Liver (tissue), 3 donors: ENCODE measurements around the gene MEGF6.

Experiments used
- EGR1 ChIP-seq, 2 donors: IDR thresholded peaks; 2 replicates each; pipeline ENCODE4 v1.6.1; 2016 to 2018; ENCODE audit warnings: antibody characterized with exemption in 2 of 2, low read depth in 2 of 2
- FOXA2 ChIP-seq: IDR thresholded peaks from 2 replicates; pipeline ENCODE4 v1.6.1; 2016; ENCODE audit warnings: antibody characterized with exemption
- GABPA ChIP-seq, 2 donors: IDR thresholded peaks in 1 of 2; conservative IDR thresholded peaks in 1 of 2; 2 replicates each; pipeline ENCODE4 v1.6.1; 2016; ENCODE audit warnings: antibody characterized with exemption in 2 of 2, mild to moderate bottlenecking in 1 of 2, moderate library complexity in 1 of 2
- RAD21 ChIP-seq, 2 donors: IDR thresholded peaks; 2 replicates each; pipeline ENCODE4 v1.6.1; 2016; ENCODE audit warnings: antibody characterized with exemption in 2 of 2, mild to moderate bottlenecking in 2 of 2
- RXRA ChIP-seq, 2 donors: IDR thresholded peaks; 2 replicates each; pipeline ENCODE4 v1.6.1; 2017 to 2018; ENCODE audit warnings: antibody characterized with exemption in 2 of 2, mild to moderate bottlenecking in 1 of 2
- SP1 ChIP-seq: IDR thresholded peaks from 2 replicates; pipeline ENCODE4 v1.6.1; 2018; ENCODE audit warnings: antibody characterized with exemption, mild to moderate bottlenecking
- TAF1 ChIP-seq: conservative IDR thresholded peaks from 2 replicates; pipeline ENCODE4 v1.6.1; 2016; ENCODE audit warnings: antibody characterized with exemption, mild to moderate bottlenecking
- YY1 ChIP-seq: IDR thresholded peaks from 2 replicates; pipeline ENCODE4 v1.6.1; 2016; ENCODE audit warnings: antibody characterized with exemption, mild to moderate bottlenecking
- TF ChIP-seq, protein P1 (sequence below): IDR thresholded peaks from 2 replicates; pipeline ENCODE4 v1.6.1; 2016; ENCODE audit warnings: antibody characterized with exemption, mild to moderate bottlenecking
- TF ChIP-seq, protein P2 (sequence below): fragments of 150-350 bp; IDR thresholded peaks from 2 replicates; pipeline ENCODE4 v1.5.1; 2017; ENCODE audit warnings: improper control_type of control experiment, low read depth, low read length; ENCODE audit not compliant: missing input control
- TF ChIP-seq, protein P3 (sequence below): IDR thresholded peaks from 2 replicates; pipeline ENCODE4 v1.6.1; 2016; ENCODE audit warnings: antibody characterized with exemption
- TF ChIP-seq, protein P4 (sequence below): IDR thresholded peaks from 2 replicates; pipeline ENCODE4 v1.6.1; 2016; ENCODE audit warnings: antibody characterized with exemption
- TF ChIP-seq, protein P5 (sequence below): IDR thresholded peaks from 2 replicates; pipeline ENCODE4 v1.6.1; 2016; ENCODE audit warnings: antibody characterized with exemption
- donor health status: healthy.
- donor health status: healthy.

DNA sequence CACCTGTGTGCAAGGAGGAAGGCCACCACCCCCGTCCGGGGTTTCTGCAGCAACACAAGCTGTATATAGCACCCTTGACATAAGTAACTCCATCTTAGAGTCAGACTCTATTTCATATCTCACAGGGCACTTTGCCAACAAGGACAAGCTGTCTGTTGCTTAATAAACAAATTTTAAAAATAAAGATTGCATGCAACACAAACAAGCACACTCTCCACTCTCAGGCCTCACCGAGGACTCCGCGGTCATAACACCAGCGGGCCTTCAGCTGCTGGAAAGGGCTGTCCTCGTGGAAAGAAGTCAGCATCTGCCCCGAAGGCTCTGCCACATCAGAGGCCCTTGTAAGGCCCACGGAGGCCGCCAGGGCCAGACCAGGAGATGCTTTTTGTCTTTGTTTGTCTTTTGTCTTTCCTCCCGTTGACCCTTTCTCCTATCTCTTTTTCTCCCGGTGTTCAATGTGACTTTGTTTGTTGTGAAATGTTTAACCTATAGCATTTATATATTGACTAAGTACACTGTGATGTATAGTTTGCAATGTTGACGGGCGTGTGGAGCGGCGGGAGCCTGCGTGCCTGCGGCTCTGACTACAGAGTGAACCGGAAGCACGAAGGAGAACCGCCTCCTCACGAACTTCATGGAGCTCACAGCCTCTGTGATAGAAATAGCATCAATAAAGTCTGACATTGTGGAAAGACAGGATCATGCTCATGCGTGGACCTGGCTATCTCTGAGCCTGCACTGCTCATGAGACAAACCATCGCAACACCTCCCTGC, 24.1 kb downstream of the MEGF6 start:
- TF ChIP-seq, protein P1, sequence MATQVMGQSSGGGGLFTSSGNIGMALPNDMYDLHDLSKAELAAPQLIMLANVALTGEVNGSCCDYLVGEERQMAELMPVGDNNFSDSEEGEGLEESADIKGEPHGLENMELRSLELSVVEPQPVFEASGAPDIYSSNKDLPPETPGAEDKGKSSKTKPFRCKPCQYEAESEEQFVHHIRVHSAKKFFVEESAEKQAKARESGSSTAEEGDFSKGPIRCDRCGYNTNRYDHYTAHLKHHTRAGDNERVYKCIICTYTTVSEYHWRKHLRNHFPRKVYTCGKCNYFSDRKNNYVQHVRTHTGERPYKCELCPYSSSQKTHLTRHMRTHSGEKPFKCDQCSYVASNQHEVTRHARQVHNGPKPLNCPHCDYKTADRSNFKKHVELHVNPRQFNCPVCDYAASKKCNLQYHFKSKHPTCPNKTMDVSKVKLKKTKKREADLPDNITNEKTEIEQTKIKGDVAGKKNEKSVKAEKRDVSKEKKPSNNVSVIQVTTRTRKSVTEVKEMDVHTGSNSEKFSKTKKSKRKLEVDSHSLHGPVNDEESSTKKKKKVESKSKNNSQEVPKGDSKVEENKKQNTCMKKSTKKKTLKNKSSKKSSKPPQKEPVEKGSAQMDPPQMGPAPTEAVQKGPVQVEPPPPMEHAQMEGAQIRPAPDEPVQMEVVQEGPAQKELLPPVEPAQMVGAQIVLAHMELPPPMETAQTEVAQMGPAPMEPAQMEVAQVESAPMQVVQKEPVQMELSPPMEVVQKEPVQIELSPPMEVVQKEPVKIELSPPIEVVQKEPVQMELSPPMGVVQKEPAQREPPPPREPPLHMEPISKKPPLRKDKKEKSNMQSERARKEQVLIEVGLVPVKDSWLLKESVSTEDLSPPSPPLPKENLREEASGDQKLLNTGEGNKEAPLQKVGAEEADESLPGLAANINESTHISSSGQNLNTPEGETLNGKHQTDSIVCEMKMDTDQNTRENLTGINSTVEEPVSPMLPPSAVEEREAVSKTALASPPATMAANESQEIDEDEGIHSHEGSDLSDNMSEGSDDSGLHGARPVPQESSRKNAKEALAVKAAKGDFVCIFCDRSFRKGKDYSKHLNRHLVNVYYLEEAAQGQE = no peak
- TF ChIP-seq GABPA (IDR thresholded peaks at IDR 0.05 in 1 of 2, conservative IDR thresholded peaks at IDR 0.05 in 1 of 2) (no peak), YY1 (no peak), EGR1 (IDR thresholded peaks at IDR 0.05; ENCODE audit: low read depth in 2 of 2) (no peak), TAF1 (no peak), SP1 (no peak), RXRA (IDR thresholded peaks at IDR 0.05) (no peak), RAD21 (IDR thresholded peaks at IDR 0.05) (no peak), FOXA2 (no peak)
- TF ChIP-seq, protein P2, sequence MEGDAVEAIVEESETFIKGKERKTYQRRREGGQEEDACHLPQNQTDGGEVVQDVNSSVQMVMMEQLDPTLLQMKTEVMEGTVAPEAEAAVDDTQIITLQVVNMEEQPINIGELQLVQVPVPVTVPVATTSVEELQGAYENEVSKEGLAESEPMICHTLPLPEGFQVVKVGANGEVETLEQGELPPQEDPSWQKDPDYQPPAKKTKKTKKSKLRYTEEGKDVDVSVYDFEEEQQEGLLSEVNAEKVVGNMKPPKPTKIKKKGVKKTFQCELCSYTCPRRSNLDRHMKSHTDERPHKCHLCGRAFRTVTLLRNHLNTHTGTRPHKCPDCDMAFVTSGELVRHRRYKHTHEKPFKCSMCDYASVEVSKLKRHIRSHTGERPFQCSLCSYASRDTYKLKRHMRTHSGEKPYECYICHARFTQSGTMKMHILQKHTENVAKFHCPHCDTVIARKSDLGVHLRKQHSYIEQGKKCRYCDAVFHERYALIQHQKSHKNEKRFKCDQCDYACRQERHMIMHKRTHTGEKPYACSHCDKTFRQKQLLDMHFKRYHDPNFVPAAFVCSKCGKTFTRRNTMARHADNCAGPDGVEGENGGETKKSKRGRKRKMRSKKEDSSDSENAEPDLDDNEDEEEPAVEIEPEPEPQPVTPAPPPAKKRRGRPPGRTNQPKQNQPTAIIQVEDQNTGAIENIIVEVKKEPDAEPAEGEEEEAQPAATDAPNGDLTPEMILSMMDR = no peak
- TF ChIP-seq, protein P3, sequence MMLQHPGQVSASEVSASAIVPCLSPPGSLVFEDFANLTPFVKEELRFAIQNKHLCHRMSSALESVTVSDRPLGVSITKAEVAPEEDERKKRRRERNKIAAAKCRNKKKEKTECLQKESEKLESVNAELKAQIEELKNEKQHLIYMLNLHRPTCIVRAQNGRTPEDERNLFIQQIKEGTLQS = no peak
- TF ChIP-seq, protein P4, sequence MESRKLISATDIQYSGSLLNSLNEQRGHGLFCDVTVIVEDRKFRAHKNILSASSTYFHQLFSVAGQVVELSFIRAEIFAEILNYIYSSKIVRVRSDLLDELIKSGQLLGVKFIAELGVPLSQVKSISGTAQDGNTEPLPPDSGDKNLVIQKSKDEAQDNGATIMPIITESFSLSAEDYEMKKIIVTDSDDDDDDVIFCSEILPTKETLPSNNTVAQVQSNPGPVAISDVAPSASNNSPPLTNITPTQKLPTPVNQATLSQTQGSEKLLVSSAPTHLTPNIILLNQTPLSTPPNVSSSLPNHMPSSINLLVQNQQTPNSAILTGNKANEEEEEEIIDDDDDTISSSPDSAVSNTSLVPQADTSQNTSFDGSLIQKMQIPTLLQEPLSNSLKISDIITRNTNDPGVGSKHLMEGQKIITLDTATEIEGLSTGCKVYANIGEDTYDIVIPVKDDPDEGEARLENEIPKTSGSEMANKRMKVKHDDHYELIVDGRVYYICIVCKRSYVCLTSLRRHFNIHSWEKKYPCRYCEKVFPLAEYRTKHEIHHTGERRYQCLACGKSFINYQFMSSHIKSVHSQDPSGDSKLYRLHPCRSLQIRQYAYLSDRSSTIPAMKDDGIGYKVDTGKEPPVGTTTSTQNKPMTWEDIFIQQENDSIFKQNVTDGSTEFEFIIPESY = no peak
- TF ChIP-seq, protein P5, sequence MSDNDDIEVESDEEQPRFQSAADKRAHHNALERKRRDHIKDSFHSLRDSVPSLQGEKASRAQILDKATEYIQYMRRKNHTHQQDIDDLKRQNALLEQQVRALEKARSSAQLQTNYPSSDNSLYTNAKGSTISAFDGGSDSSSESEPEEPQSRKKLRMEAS = no peak
